Activated effector memory CD4-positive, alpha-beta T cell treated with anti-CD3 and anti-CD28 coated beads, Interleukin-2, amount 50 U/mL, for 16 hours (primary cell): ENCODE data around the gene POLR2C.
"Not testable (repeated sequence)": the region's sequence is repeated elsewhere in the genome, so short reads cannot be mapped to it uniquely, and the experiment has no call there.

Experiments
- DNase-seq: peaks from one replicate; pipeline ENCODE4 v3.0.0-alpha.2; 2020

Gene POLR2C

GRCh38 chr16:57480754-57481230 lies 18.3 kb downstream of the POLR2C start:
- DNase-seq = peak; percentile 27

- DNase-seq = peak; percentile 47
These were observed 18.9 kb downstream of the POLR2C start for GRCh38 chr16:57481421-57481820.

- peak; percentile 60 for DNase-seq
These were observed 20.5 kb downstream of the POLR2C start for GRCh38 chr16:57482845-57483545.

- DNase-seq = peak; percentile 45
These were observed 21.4 kb downstream of the POLR2C start for GRCh38 chr16:57483725-57484514.

- DNase-seq = peak; percentile 53
These were observed 22.1 kb downstream of the POLR2C start for GRCh38 chr16:57484515-57485005.

GRCh38 chr16:57485091-57485915 lies 22.8 kb downstream of the POLR2C start:
- DNase-seq = no peak

GRCh38 chr16:57485916-57486857 lies 23.7 kb downstream of the POLR2C start, which contains the start of gene DOK4:
Gene DOK4, minus strand, starts transcription at chr16:57486493. Its CDS starts 6,986 bp downstream, at chr16:57479507.
- DNase-seq = peak; percentile 93

- peak; percentile 25 for DNase-seq
These were observed 24.7 kb downstream of the POLR2C start for GRCh38 chr16:57486858-57487834.

GRCh38 chr16:57489229-57489628 lies 26.8 kb downstream of the POLR2C start:
- no peak for DNase-seq

- no peak for DNase-seq
These were observed 31.3 kb downstream of the POLR2C start for GRCh38 chr16:57493767-57494166.

GRCh38 chr16:57497121-57497520 lies 34.6 kb downstream of the POLR2C start:
- no peak for DNase-seq

- DNase-seq = no peak
These were observed 35.6 kb downstream of the POLR2C start for GRCh38 chr16:57498031-57498430.

GRCh38 chr16:57499941-57500340 lies 37.5 kb downstream of the POLR2C start:
- DNase-seq = not testable (repeated sequence)

- no peak for DNase-seq
These were observed 38.2 kb downstream of the POLR2C start for GRCh38 chr16:57500578-57501111.

- no peak for DNase-seq
These were observed 39.0 kb downstream of the POLR2C start for GRCh38 chr16:57501492-57501891.

- DNase-seq = no peak
These were observed 39.7 kb downstream of the POLR2C start for GRCh38 chr16:57502048-57502775.

GRCh38 chr16:57503366-57503765 lies 40.9 kb downstream of the POLR2C start:
- DNase-seq = no peak

GRCh38 chr16:57504001-57504400 lies 41.5 kb downstream of the POLR2C start:
- no peak for DNase-seq

- no peak for DNase-seq
These were observed 42.0 kb downstream of the POLR2C start for GRCh38 chr16:57504491-57504890.
